GM12878 (cell line): ENCODE results near the gene LMNB1. TPM values are rescaled to one million over a fixed set of nuclear protein-coding genes. Genes with fewer than 3 reads are reported as not detected.

Experiments
- ATAC-seq: fragments of 200-7000 bp; cut with Tn5 transposase; 3 replicates; pipeline ENCODE4 v1.9.1; 2020; ENCODE audit warnings: mild to moderate bottlenecking, moderate library complexity
- Bru-seq: library from RNA; stranded (reverse); fragments of 400-500 nt; gene quantifications from one replicate; lab custom pipeline; 2021; lab: Mats Ljungman, UMichigan
- BruChase-seq, 2 experiments: library from RNA; stranded (reverse); fragments of 400-500 nt; gene quantifications; one replicate each; lab custom pipeline; 2021; lab: Mats Ljungman, UMichigan
- BruUV-seq: library from RNA; stranded (reverse); fragments of 400-500 nt; replicated peaks from 2 replicates; lab custom pipeline; 2021; lab: Mats Ljungman, UMichigan
- CTCF ChIA-PET: fragments of 300-600 bp; sonication (Branson Sonifier 250); formaldehyde crosslinking; extraction: SDS; loops from one replicate; lab custom pipeline; 2021; ENCODE audit warnings: inconsistent platforms; lab: Yijun Ruan, JAX
- POLR2A ChIA-PET: fragments of 350-600 bp; formaldehyde crosslinking; extraction: SDS; loops from one replicate; lab custom pipeline; 2021; ENCODE audit warnings: inconsistent platforms; lab: Charles Lee
- RAD21 ChIA-PET: fragments of 300-600 bp; sonication (Branson Sonifier 250); formaldehyde crosslinking; loops from one replicate; lab custom pipeline; 2023; ENCODE audit warnings: antibody characterized with exemption; ENCODE audit not compliant: unreplicated experiment; lab: Charles Lee
- SMC1A ChIA-PET: fragments of 300-600 bp; sonication (Branson Sonifier 250); formaldehyde crosslinking; loops from one replicate; lab custom pipeline; 2023; ENCODE audit not compliant: unreplicated experiment, uncharacterized antibody; lab: Charles Lee
- DNase-seq: peaks from one replicate; pipeline ENCODE4 v3.0.0-alpha.2; 2011; ENCODE audit warnings: low read depth, low spot score
- FAIRE-seq: peaks from 3 replicates; lab custom pipeline; 2011; peaks lifted over from hg19 to GRCh38; lab: Jason Lieb, UNC
- H2AFZ ChIP-seq: 2 replicates; pipeline ENCODE4 v1.6.0; 2011; ENCODE audit warnings: low read depth, low read length, control low read depth; ENCODE audit not compliant: control insufficient read depth
- H3K27ac ChIP-seq: 2 replicates; pipeline ENCODE4 v1.5.1; 2011; ENCODE audit warnings: control low read depth; ENCODE audit not compliant: control insufficient read depth, insufficient read depth
- H3K27me3 ChIP-seq, 2 experiments: replicated peaks in 1 of 2; 2 replicates each; pipeline versions ENCODE4 v1.6.0 to v1.6.1; 2011; ENCODE audit warnings: low read length in 1 of 2; ENCODE audit not compliant: control insufficient read depth in 2 of 2, insufficient read depth in 2 of 2
- H3K36me3 ChIP-seq, 2 experiments: 2 replicates each; pipeline ENCODE4 v1.5.1; 2011; ENCODE audit warnings: low read length in 1 of 2; ENCODE audit not compliant: control insufficient read depth in 2 of 2, insufficient read depth in 2 of 2
- H3K4me1 ChIP-seq: 2 replicates; pipeline ENCODE4 v1.6.1; 2011; ENCODE audit warnings: mild to moderate bottlenecking, low read length, moderate library complexity, mixed read lengths; ENCODE audit not compliant: control insufficient read depth, insufficient read depth
- H3K4me2 ChIP-seq: 2 replicates; pipeline ENCODE4 v1.6.0; 2011; ENCODE audit warnings: control low read depth; ENCODE audit not compliant: control insufficient read depth, insufficient read depth
- H3K4me3 ChIP-seq: fragments of 200-600 bp; sonication (generic); 2 replicates; pipeline ENCODE4 v1.5.1; 2016
- H3K79me2 ChIP-seq: 2 replicates; pipeline ENCODE4 v1.6.0; 2011; ENCODE audit warnings: low read length; ENCODE audit not compliant: control insufficient read depth, insufficient read depth
- H3K9ac ChIP-seq: 2 replicates; pipeline ENCODE4 v1.8.0; 2011; ENCODE audit warnings: low read length, control low read depth, mixed read lengths; ENCODE audit not compliant: control insufficient read depth, insufficient read depth
- H3K9me3 ChIP-seq: replicated peaks from 3 replicates; pipeline ENCODE4 v1.5.1; 2011; ENCODE audit warnings: mild to moderate bottlenecking, low read length; ENCODE audit not compliant: control insufficient read depth, insufficient read depth
- H4K20me1 ChIP-seq: 2 replicates; pipeline ENCODE4 v1.6.0; 2011; ENCODE audit not compliant: control insufficient read depth, insufficient read depth
- ATF2 ChIP-seq: IDR thresholded peaks from 2 replicates; pipeline ENCODE4 v1.6.1; 2012; ENCODE audit warnings: low read length, inconsistent platforms
- BCL11A ChIP-seq: IDR thresholded peaks from 2 replicates; pipeline ENCODE4 v1.6.1; 2011; ENCODE audit warnings: low read depth, low read length
- BCL3 ChIP-seq: IDR thresholded peaks from 2 replicates; pipeline ENCODE4 v1.6.1; 2011; ENCODE audit warnings: borderline replicate concordance, low read depth, mild to moderate bottlenecking, moderate library complexity, low read length; ENCODE audit not compliant: insufficient read depth, poor library complexity, severe bottlenecking
- CBFB ChIP-seq: IDR thresholded peaks from 2 replicates; pipeline ENCODE4 v1.6.1; 2016; ENCODE audit warnings: antibody characterized with exemption, low read depth
- IRF4 ChIP-seq: IDR thresholded peaks from 2 replicates; pipeline ENCODE4 v1.6.1; 2011; ENCODE audit warnings: low read depth, low read length
- KLF5 ChIP-seq: fragments of 450-650 bp; IDR thresholded peaks from 2 replicates; pipeline ENCODE4 v1.6.1; 2014; ENCODE audit warnings: mild to moderate bottlenecking; ENCODE audit not compliant: partially characterized antibody
- MEF2B ChIP-seq: fragments of 450-650 bp; IDR thresholded peaks from 2 replicates; pipeline ENCODE4 v1.6.1; 2018; ENCODE audit warnings: mild to moderate bottlenecking, moderate library complexity; ENCODE audit not compliant: partially characterized antibody, poor library complexity, severe bottlenecking
- PAX8 ChIP-seq: fragments of 450-650 bp; IDR thresholded peaks from 2 replicates; pipeline ENCODE4 v1.6.1; 2017; ENCODE audit warnings: mild to moderate bottlenecking, moderate library complexity
- PML ChIP-seq: IDR thresholded peaks from 2 replicates; pipeline ENCODE4 v1.6.1; 2012; ENCODE audit warnings: low read length, inconsistent platforms
- SMC3 ChIP-seq: IDR thresholded peaks from 2 replicates; pipeline ENCODE4 v1.6.1; 2011; ENCODE audit warnings: low read length, improper control_type of control experiment, borderline replicate concordance
- TAF1 ChIP-seq: IDR thresholded peaks from 2 replicates; pipeline ENCODE4 v1.6.1; 2011; ENCODE audit warnings: mild to moderate bottlenecking, low read depth, low read length, borderline replicate concordance
- TARDBP ChIP-seq: IDR thresholded peaks from 2 replicates; pipeline ENCODE4 v1.6.1; 2016; ENCODE audit warnings: borderline replicate concordance
- TBL1XR1 ChIP-seq: IDR thresholded peaks from 2 replicates; pipeline ENCODE4 v1.6.1; 2012; ENCODE audit warnings: low read depth, low read length, improper control_type of control experiment
- USF1 ChIP-seq: IDR thresholded peaks from 2 replicates; pipeline ENCODE4 v1.6.1; 2011; ENCODE audit warnings: borderline replicate concordance, low read depth, mild to moderate bottlenecking, moderate library complexity, mixed read lengths, low read length; ENCODE audit not compliant: insufficient read depth; ENCODE audit errors: extremely low read length
- WGBS: methylation state at CpG from one replicate; pipeline ENCODE4 v1.1.6; 2016; ENCODE audit warnings: low lambda C conversion rate; ENCODE audit not compliant: insufficient replicate concordance, insufficient coverage; ENCODE audit errors: missing lambda C conversion rate; 5-methylcytosine and 5-hydroxymethylcytosine counted together
- in situ Hi-C: fragments of 300-500 bp; cut with MboI; formaldehyde crosslinking; loops from 9 replicates; pipeline ENCODE4 v1.14.3; 2018; ENCODE audit warnings: mixed read lengths
- intact Hi-C: fragments of 100-400 bp; cut with micrococcal nuclease; formaldehyde crosslinking; loops from one replicate; pipeline ENCODE4 v1.14.2; 2022; ENCODE audit not compliant: unreplicated experiment
- long read RNA-seq, 2 experiments: library from polyadenylated mRNA; unstranded; transcript quantifications; one replicate each; pipeline ENCODE4 v2.0.0, GENCODE V29; 2019 to 2020
- polyA minus RNA-seq, 3 experiments: library from RNA; depleted of rRNA, polyadenylated mRNA; stranded (reverse); fragments of >200 nt; gene quantifications; 2 replicates each; pipeline ENCODE4 v1.2.3, GENCODE V29; 2011
- polyA plus RNA-seq, 11 experiments: library from polyadenylated mRNA; depleted of rRNA in 4 of 11; unstranded in 6 of 11; stranded (reverse) in 5 of 11; fragments of >200 nt; fragmentation: Nextera tagmentation in 4 of 11; fragmentation: Illumina TruSeq in 1 of 11; extraction: Ambion mirVana in 4 of 11; extraction: Trizol in 1 of 11; gene quantifications; 1 replicate in 1 of 11; 2 replicates in 10 of 11; pipeline versions ENCODE4 v1.2.1 to v1.2.3, GENCODE V29; 2011 to 2016; ENCODE audit warnings: inconsistent platforms in 2 of 11, missing spikeins in 2 of 11, low read depth in 1 of 11
- total RNA-seq, 4 experiments: library from RNA; depleted of rRNA in 3 of 4; stranded (reverse); fragments of >200 nt in 3 of 4; fragmentation: Illumina TruSeq in 1 of 4; extraction: Trizol in 1 of 4; gene quantifications; 2 replicates each; pipeline versions ENCODE4 v1.2.1 to v1.2.3, GENCODE V29; 2013 to 2021

LMNB1 gene
- 67.3 and 80.0 TPM in 2 replicates for total RNA-seq (2013; cell fraction: nucleolus; rRNA removed)
- total RNA-seq (2014; rRNA removed) (116 and 123 TPM in 2 replicates), total RNA-seq (2014; rRNA removed; fragmentation: Illumina TruSeq; extraction: Trizol) (150 and 152 TPM in 2 replicates), total RNA-seq (2021) (179 and 185 TPM in 2 replicates), polyA plus RNA-seq (2011; rRNA removed) (69.2 and 99.2 TPM in 2 replicates), polyA plus RNA-seq (2014; fragmentation: Illumina TruSeq; extraction: Trizol) (176 and 215 TPM in 2 replicates), polyA plus RNA-seq (2014; fragmentation: Nextera tagmentation; extraction: Ambion mirVana) (1 to 10 TPM; 7.0 to 7.1 TPM), polyA plus RNA-seq (2014; rRNA removed) (104 and 110 TPM in 2 replicates), polyA plus RNA-seq (2016; fragmentation: Nextera tagmentation; extraction: Ambion mirVana) (10 to 100 TPM; 29.5 to 31.3 TPM), polyA minus RNA-seq (2011; rRNA and poly(A)+ RNA removed) (34.5 and 57.8 TPM in 2 replicates), Bru-seq, nascent RNA (percentile 89 among the genes with signal in this experiment), BruChase-seq, experiment 1, labeled RNA remaining after a 6-hour chase (percentile 87 among the genes with signal in this experiment), BruChase-seq, experiment 2, labeled RNA remaining after a 2-hour chase (percentile 87 among the genes with signal in this experiment)
- 48.5 TPM for polyA plus RNA-seq (2011; ENCODE audit: low read depth)
- 65.5 and 85.2 TPM in 2 replicates for polyA plus RNA-seq (2011; cell fraction: cytosol; rRNA removed)
- 44.1 and 80.2 TPM in 2 replicates for polyA plus RNA-seq (2011; cell fraction: nucleus; rRNA removed)
- polyA plus RNA-seq (2012) = 57.2 and 75.7 TPM in 2 replicates
- 49.6 and 64.8 TPM in 2 replicates for polyA minus RNA-seq (2011; cell fraction: cytosol; rRNA and poly(A)+ RNA removed)
- polyA minus RNA-seq (2011; cell fraction: nucleus; rRNA and poly(A)+ RNA removed) = 31.9 and 78.0 TPM in 2 replicates
- long read RNA-seq, experiment 1, transcript LMNB1-201 (11 exons, 2,878 nt) = major isoform, 13 of 17 reads
- long read RNA-seq, experiment 1, partial matches to known transcripts = 3 of 17 reads
- long read RNA-seq, experiment 1, other reads (novel, unspliced or antisense) = 1 of 17 reads
- long read RNA-seq, experiment 2, partial matches to known transcripts = 5 of 11 reads
- long read RNA-seq, experiment 2, other reads (novel, unspliced or antisense) = 1 of 11 reads

- under 1% methylated on average over 58 of the region's 74 CpGs for WGBS
- RAD21 ChIA-PET = interaction anchor here (0.8 to 9.6 kb wide), 20 partner anchors 11 to 717 kb away, joined by 3 to 306 read pairs (median 9); no protein-coding TSS in a partner anchor
- SMC1A ChIA-PET = interaction anchor here (0.6 to 10.7 kb wide), 17 partner anchors 9 to 97 kb away, joined by 3 to 441 read pairs (median 6); no protein-coding TSS in a partner anchor
- intact Hi-C loops (loop anchor here (1.0 to 10.0 kb wide), 5 partner anchors 14 to 332 kb away; no protein-coding TSS in a partner anchor), in situ Hi-C loops (loop anchor here (5.0 kb wide), 1 partner anchor 99 kb away; no protein-coding TSS in a partner anchor)
- DNase-seq (peak; percentile 83), ATAC-seq (peak; percentile 80), FAIRE-seq (peak; percentile 27)
- CTCF ChIA-PET = interaction anchor here (1.2 to 10.4 kb wide), 13 partner anchors 9 to 188 kb away, joined by 3 to 445 read pairs (median 14); no protein-coding TSS in a partner anchor
- no peaks in the 10 kb centered on the region for H3K4me1 ChIP-seq
- no TSS peak for BruUV-seq
- peak within 1 kb of the TSS; percentile 98 for H3K9ac ChIP-seq
- no peaks in the 10 kb centered on the region for H3K9me3 ChIP-seq
- peaks cover 0 to 3% of the 10 kb centered on the region in 2 experiments; a peak in 1 of 4 replicates for H3K36me3 ChIP-seq
- peak within 1 kb of the TSS; percentile 96 for H3K4me3 ChIP-seq
- H3K27me3 ChIP-seq = no peaks in the 10 kb centered on the region
- peaks cover 4% of the 10 kb centered on the region; the same call in 1 of the 2 replicates for H4K20me1 ChIP-seq
- peak within 1 kb of the TSS; percentile 35 for H2AFZ ChIP-seq
- peaks cover 47% of the 10 kb centered on the region for H3K79me2 ChIP-seq
- POLR2A ChIA-PET = interaction anchor here (0.6 to 9.6 kb wide), 16 partner anchors 9 to 252 kb away, joined by 3 to 140 read pairs (median 8); no protein-coding TSS in a partner anchor
- H3K4me2 ChIP-seq = peak within 1 kb of the TSS; percentile 89
- H3K27ac ChIP-seq = peak within 1 kb of the TSS; percentile 96
- TF ChIP-seq BCL11A (peak; percentile 12; the same call in 1 of the 2 replicates), ATF2 (peak; percentile 31; the same call in 1 of the 2 replicates), USF1 (peak; percentile 95), PML (peak; percentile 84), KLF5 (no peak), TBL1XR1 (peak; percentile 33; the same call in 1 of the 2 replicates), SMC3 (no peak), CBFB (peak; percentile 87), IRF4 (no peak; the same call in 1 of the 2 replicates), MEF2B (peak; percentile 46), TARDBP (no peak), TAF1 (peak; percentile 70; the same call in 1 of the 2 replicates), BCL3 (peak; percentile 42), PAX8 (no peak)
Measured at GRCh38 chr5:126776499-126777256, at the start of gene LMNB1. Gene LMNB1 (plus strand): TSS chr5:126777136. CDS start chr5:126777509, 373 bp downstream.
